Stimulated activated CD4-positive, alpha-beta T cell treated with anti-CD3 and anti-CD28 coated beads, Interleukin-15, amount 100 ng/mL, for 48 hours (primary cell): Measurements from ENCODE around the gene MSH4.
A peak's percentile ranks its signal among the peaks of the same experiment; 100 is the strongest.
"Not testable (repeated sequence)": the region's sequence is repeated elsewhere in the genome, so short reads cannot be mapped to it uniquely, and the experiment has no call there.

Experiments used
- DNase-seq, 2 donors: peaks; one replicate each; pipeline ENCODE4 v3.0.0-alpha.2; 2020; ENCODE audit warnings: low read depth in 2 of 2

The MSH4 gene

DNA sequence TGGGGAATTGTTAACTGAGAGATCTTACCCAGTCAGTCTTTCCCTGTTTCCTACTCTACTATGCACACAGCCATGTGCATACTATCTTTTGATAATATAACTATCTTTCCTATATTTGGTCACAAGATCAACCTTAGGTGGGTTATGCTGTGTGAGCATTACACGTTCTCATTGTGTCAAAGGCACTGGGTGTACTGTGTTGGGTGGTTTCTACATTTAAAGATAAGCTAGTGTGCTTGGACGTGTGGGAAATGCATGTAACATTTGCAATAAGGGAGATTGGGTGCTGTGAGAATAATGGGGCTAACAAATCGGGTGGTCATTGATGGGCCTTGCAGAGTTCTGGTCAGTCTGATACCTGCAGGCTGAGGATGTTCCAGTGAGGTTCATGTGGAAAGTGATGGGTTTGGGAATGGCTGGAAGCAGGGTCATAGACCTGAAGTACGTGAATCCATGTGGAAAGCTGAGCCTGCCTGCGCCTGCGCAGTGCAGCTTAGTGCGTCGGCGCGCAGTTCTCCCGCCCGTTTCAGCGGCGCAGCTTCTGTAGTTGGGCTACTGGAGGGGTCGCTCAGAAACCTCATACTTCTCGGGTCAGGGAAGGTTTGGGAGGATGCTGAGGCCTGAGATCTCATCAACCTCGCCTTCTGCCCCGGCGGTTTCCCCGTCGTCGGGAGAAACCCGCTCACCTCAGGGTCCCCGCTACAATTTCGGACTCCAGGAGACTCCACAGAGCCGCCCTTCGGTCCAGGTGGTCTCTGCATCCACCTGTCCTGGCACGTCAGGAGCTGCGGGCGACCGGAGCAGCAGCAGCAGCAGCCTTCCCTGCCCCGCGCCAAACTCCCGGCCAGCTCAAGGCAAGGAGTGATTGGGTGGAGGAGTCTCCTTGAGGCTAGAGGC is at the start of gene MSH4:
Gene MSH4, plus strand, starts transcription at position 507 of the 897 bp plus-strand sequence. Its CDS starts 104 bp downstream, at position 611.
- no peak for DNase-seq

DNA sequence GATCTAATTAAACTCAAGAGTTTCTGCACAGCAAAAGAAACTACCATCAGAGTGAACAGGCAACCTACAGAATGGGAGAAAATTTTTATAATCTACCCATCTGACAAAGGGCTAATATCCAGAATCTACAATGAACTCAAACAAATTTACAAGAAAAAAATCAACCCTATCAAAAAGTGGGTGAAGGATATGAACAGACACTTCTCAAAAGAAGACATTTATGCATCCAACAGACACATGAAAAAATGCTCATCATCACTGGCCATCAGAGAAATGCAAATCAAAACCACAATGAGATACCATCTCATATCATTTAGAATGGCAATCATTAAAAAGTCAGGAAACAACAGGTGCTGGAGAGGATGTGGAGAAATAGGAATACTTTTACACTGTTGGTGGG is 39.5 kb upstream of the MSH4 start:
- not testable (repeated sequence) for DNase-seq

DNA sequence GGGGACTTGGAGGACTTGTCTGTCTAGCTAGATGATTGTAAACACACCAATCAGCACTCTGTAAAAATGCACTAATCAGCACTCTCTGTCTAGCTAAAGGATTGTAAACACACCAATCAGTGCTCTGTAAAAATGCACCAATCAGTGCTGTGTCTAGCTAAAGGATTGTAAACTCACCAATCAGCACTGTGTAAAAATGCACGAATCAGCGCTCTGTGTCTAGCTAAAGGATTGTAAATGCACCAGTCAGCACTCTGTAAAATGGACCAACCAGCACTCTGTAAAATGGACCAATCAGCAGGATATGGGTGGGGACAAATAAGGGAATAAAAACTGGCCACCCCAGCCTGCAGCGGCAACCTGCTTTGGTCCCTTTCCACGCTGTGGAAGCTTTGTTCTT is 38.1 kb upstream of the MSH4 start:
- not testable (repeated sequence) for DNase-seq

DNA sequence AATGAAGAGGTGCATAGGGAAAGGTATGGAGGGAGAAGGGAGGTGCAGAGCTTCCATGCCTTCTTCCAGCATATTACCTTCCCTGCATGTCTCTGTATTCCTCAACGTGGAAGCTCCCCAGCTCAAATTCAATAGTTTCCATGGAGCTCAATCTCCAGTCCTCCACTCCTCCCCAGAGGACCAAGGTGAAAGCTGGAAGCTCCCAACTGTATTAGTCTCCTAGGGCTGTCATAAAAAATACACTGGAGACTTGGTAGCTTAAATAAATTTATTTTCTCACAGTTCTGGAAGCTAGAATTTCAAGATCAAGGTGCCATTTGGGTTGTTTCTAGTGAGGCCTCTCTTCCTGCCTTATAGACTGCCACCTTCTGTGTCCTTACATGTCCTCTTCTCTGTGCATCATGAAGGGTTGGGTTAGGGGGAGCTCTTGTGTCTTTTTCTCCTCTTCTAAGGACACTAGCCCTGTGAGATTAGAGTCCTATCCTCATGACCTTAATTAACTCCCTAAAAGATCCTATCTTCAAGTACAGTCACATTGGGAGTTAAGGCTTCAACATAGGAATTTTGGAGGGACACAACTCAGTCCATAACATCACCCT is 32.5 kb upstream of the MSH4 start:
- DNase-seq: no peak

DNA sequence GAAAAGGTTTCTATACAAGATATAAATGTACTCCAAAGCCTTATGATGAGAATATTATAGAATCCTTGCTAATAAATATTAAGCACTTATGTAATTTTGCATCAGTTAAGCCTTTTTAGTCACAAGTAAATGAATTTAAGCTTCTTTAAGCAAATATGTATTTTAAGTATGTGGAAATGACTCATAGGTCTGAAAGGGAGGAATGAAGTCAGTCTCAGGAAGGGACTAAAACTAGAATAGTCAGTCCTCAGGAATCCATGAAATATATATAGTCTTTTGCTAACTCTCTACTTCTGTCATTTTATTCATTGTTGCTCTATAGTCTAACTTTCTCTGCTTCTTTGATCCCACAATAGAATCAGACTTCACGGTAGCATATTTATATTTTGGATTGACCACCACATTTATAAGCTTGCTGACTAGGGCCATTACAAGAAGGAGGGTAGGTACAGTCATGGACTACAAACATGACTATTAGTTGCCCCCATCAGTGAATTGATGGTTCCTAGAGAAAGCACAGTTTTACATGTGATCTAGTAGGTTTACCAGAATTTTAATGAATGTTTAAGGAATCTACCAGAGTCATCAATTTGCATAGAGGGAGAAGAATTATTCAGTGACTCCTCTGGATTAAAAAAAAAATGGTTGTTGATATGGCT is 30.9 kb upstream of the MSH4 start:
- DNase-seq: no peak

DNA sequence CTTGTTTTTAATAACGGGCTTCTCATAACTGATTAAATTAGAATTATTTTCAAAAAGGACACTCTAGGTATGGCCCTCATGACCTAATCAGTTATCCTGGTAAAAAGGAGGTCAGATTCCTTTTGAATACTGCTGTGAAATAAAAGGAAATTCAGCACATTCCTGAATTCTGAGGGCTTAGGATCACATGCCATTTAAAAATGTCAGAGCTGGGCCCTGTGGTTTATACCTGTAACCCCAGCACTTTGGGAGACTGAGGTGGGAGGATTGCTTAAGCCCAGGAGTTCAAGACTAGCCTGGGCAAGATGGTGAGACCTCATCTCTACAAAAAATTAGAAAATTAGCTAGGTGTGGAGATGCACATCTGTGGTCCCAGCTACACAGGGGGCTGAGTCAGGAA is 28.7 kb upstream of the MSH4 start:
- no peak for DNase-seq

DNA sequence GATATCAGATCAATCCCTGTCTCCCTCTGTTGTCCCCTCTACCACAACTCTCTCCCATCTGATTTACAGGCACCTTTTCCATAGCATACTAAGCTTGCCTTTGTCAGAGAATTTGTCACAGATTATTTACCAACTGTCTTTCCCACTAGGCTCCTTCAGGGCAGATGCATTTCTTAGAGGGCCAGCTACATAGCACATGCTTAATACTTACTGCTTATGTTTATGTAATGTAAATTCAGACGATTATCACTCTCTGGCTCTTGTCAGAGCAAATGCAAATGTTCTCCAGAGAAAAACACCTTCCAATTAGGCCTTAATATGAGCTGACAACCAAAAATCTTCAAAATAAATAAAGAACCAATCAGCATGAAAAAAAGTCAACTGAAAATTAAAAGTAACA is 25.9 kb upstream of the MSH4 start:
- no peak for DNase-seq

DNA sequence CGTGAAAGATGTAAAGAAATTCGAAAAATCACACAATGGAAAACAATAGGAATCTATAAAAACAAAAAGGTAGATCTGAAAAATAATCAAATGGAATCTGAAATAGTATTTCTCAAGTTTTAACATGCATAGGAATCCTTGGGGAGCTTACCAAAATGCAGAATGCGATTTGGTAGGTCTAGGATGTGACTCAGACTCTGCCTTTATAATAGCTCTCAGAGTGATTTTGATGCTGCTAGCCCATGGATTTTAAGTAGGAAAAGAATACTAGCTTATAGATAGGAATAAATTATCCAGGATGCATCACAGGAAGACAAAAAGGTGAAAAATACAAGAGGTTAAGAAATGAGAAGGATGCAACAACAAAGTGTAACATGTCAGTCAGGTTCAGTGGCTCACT is 24.7 kb upstream of the MSH4 start:
- no peak for DNase-seq

DNA sequence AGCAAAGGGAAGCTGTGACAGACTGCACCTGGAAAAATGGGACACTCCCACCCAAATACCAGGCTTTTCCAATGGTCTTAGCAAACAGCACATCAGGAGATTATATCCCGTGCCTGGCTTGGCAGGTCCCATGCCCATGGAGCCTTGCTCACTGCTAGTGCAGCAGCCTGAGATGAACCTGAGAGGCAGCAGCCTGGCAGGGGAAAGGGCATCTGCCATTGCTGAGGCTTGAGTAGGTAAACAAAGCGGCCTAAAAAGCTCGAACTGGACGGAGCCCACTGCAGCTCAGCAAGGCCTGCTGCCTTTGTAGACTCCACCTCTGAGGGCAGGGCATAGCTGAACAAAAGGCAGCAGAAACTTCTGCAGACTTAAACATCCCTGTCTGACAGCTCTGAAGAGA is 18.9 kb upstream of the MSH4 start:
- DNase-seq: not testable (repeated sequence)

DNA sequence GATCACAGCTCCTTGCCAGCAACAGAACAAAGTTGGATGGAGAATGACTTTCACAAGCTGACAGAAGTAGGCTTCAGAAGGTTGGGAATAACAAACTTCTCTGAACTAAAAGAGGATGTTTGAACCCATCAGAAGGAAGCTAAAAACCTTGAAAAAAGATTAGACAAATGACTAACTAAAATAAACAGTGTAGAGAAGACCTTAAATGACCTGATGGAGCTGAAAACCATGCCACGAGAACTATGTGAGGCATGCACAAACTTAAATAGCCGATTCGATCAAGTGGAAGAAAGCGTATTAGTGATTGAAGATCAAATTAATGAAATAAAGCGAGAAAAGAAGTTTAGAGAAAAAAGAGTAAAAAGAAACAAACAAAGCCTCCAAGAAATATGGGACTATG is 18.0 kb upstream of the MSH4 start:
- not testable (repeated sequence) for DNase-seq

DNA sequence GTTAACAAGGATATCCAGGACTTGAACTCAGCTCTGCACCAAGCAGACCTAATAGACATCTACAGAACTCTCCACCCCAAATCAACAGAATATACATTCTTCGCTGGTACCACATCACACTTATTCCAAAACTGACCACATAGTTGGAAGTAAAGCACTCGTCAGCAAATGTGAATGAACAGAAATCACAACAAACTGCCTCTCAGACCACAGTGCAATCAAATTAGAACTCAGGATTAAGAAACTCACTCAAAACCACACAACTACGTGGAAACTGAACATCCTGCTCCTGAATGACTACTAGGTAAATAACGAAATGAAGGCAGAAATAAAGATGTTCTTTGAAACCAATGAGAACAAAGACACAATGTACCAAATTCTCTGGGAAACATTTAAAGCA is 16.5 kb upstream of the MSH4 start:
- DNase-seq: not testable (repeated sequence)

DNA sequence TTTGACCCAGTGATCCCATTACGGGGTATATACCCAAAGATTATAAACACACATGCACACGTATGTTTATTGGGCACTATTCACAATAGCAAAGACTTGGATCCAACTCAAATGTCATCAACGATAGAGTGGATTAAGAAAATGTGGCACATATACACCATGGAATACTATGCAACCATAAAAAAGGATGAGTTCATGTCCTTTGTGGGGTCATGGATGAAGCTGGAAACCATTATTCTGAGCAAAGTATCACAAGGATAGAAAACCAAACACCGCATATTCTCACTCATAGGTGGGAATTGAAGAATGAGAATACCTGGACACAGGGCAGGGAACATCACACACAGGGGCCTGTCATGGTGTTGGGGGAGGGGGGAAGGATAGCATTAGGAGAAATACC is 12.8 kb upstream of the MSH4 start:
- not testable (repeated sequence) for DNase-seq

DNA sequence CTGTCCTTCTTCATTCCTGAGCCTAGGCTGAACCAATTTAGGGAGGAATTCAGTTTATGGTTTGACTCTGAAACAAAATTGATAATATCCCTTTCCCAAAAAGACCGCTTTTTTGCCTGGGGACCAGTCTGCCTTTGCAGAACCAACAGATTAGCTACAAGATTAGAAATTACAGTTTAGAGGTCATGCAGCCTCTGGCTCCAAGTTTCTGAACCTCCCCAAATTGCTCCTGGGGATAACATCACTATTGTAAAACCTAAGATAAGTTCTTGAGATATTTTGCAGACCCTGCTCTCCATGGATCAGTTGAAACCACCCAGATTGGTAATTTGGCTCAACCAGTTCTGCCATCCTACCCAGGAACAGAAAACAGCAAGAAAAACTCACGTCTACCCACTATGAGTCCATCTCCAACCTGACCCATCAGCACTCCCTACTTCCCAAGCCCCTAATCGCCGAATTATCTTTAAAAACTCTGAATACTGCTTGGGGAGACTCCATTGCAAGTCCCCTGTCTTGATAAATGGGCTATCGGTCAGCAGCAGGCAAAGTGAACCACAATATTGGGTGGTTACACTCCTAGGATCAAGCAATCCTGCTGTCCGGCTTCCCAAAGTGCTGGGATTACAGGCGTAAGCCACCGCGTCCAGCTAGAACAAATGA is 11.2 kb upstream of the MSH4 start:
- DNase-seq: no peak

DNA sequence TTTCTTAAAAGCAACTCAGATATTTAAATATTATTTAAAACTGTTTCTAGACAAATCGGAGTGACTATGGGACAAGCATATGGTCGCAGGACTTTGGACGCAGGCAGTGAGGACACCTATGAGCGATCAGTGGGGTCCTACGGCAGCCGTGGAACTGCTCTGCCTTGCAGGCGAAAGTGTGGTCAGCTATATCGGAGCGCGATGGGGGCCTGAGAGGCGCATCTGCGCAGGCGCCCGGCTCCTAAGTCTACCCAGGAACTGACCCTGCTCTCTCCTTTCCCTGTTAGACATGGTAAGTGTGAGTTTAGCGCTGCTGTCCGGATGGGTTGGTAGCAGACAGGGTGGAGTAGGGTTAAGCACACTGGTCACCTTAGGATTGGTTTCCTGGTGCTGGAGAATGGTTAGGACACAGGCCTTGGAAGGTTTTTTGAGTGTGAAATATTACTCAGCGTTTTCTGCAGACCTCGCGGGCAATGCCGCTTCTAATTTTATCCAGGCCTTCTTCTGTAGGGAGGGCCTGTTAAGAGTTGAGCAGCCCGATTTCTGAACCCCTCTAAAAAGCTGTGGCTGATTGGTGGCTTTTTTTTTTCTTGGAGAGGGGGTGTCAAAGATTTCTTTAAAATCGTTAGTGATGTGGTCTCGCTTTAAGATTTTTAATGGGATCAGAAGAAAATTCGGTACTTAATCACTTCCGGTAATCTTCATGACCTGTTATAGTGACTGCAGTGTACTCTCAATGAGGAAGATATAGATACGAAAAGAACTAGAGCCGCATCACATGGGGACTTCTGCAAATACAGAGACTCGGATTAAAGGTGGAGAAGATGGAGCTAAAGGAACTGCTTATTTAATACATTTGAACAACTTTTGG is 10.5 kb upstream of the MSH4 start, which contains the start of gene RABGGTB:
Gene RABGGTB, plus strand, starts transcription at position 274 of the 871 bp plus-strand sequence. Its CDS starts 16 bp downstream, at position 290.
- peak; percentile 90 for DNase-seq

DNA sequence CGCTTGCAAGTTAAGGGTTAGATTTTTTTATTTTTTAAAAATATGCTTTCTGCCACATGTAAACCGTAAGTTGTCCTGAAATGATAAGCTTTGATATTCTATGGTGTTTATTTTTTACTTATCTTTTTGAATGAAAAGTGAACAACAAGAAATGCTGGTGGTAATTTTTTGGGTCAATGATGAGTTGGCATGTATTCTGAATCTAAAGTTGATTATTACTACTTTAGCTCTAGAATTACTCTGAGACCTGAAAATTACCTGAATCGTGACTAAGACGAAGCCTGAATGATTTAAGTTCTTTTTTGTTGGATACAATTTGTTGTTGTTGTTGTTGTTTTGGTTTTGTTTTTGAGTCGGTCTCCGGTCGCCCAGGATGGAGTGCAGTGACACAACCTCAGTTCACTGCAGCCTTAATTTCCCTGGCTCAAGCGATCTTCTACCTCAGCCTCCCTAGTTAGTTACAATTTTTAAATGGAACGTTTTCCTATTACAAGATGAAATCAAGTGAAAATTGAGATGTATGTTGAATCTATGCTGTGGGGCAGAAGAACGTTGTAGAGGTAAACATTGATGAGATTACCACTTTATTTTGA is 9.7 kb upstream of the MSH4 start:
- no peak for DNase-seq

DNA sequence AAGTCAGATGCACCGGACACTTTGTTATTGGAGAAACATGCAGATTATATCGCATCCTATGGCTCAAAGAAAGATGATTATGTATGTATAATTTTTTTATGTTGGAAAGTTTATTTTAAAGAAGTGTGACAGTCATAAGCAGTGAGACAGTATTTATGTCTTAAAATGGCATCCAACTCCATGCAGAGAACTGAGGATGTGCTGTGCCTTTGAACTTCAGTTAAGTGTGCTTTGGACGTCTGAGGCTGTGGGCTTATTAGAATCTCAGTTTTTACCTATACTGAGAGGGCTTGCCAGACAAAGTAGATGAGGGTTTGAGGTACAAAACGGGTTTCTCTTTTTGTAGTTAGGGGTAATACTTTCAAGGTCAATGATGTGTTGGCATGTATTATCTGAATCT is 9.2 kb upstream of the MSH4 start:
- DNase-seq: no peak

DNA sequence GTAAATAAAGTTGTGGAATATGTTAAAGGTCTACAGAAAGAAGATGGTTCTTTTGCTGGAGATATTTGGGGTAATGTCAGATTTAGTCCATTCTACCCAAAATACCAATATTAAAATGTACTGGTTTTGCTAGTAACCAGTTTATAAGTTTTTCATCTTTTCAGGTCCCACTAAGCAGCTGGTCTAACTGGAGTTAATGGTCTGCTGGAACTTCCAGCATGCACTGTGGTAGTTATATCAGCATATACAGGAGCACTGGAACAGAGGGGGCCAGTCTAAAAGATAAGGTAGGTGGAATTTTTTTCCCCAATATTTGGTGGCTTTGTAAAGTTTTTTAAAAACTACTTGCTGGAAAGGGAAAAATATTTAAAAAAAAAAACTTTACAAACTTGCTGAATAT is 6.7 kb upstream of the MSH4 start:
- DNase-seq: no peak

DNA sequence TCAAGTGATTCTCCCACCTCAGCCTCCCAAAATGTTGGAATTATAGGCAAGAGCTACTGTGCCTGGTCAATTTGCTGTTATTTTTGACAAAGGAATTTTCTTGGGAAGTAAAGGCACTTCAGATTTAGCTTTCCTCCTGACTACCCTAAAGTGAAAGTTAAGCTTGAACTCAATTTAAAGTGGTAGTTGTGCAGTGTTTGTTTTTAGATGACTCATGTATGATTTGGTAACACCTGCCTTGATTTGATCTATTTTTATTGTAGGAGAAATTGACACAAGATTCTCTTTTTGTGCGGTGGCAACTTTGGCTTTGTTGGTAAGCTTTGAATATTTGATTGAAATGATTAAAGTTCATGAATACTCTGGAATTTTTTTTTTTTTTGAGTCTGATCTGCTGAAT is 5.7 kb upstream of the MSH4 start:
- DNase-seq: no peak

DNA sequence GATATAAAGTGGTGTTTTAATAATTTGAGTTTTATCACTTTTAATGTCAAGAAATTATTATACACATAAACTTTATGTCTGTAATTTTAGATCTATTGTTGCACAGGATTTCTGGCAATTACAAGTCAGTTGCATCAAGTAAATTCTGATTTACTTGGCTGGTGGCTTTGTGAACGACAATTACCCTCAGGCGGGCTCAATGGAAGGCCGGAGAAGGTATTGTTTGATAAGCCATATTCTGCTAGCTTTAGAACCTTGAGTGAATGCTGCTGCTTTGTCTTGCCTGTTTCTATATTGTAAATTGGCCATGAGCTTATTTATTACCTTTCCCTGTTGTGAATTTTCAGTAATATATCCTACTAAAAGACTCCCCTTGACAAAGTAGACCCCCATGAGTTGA is 4.6 kb upstream of the MSH4 start:
- no peak for DNase-seq

DNA sequence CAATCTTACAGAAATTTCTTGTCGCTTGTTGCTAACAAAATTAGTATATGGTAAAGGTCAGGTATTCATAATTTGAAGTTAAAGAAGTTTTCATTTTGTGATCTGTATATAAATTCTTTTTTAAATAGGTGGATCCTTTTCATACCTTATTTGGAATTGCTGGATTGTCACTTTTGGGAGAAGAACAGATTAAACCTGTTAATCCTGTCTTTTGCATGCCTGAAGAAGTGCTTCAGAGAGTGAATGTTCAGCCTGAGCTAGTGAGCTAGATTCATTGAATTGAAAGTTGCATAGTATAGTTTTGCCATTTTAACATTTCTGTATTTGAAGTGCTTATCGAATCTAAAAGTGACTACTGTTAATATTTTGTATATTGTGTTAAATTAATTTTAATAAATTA is 2.3 kb upstream of the MSH4 start:
- DNase-seq: no peak

DNA sequence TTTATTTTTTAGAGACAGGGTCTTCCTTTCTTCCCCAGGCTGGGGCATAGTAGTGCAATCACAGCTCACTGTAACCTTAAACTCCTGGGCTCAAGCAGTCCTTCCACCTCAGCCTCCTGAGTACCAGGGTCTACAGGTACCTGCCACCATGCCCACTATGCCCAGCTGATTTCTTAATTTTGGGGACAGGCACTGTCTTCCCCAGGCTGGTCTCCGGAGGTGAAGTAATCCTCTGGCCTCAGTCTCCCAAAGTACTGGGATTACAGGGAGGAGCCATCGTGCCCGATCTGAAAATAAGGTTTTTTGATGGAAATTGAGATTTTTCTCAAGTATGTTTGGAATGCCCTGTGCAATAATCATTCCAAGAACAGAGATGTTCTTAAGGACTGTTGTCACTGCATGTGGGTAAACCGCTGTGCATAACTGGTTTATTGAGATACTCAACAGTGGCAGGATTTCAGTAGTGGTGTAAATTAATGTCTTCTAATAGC is 934 bp upstream of the MSH4 start:
- no peak for DNase-seq
